Gastroesophageal sphincter (tissue), 4 donors: Measurements from ENCODE around the gene FCN2. TPM values are rescaled to one million over a fixed set of nuclear protein-coding genes. Genes with fewer than 3 reads are reported as not detected.
A peak's percentile ranks its signal among the peaks of the same experiment; 100 is the strongest.

Source experiments
- ATAC-seq: fragments of 150-250 bp; one replicate; pipeline ENCODE4 v1.9.1; 2016; ENCODE audit warnings: mild to moderate bottlenecking, moderate library complexity
- H3K27ac ChIP-seq, 4 donors: fragments of 200-600 bp; sonication (generic) in 3 of 4; 1 replicate in 3 of 4; 2 replicates in 1 of 4; pipeline ENCODE4 v1.5.1; 2016 to 2019
- H3K27me3 ChIP-seq: fragments of 200-600 bp; sonication (generic); one replicate; pipeline ENCODE4 v1.5.1; 2019
- H3K36me3 ChIP-seq, 2 donors: fragments of 200-600 bp; sonication (generic); one replicate each; pipeline ENCODE4 v1.5.1; 2019; ENCODE audit warnings: control low read depth in 1 of 2
- H3K4me1 ChIP-seq, 3 donors: fragments of 200-600 bp; sonication (generic); 1 replicate in 2 of 3; 2 replicates in 1 of 3; pipeline ENCODE4 v1.5.1; 2016 to 2019; ENCODE audit warnings: control low read depth in 2 of 3
- H3K4me3 ChIP-seq, 2 donors: fragments of 200-600 bp; sonication (generic); one replicate each; pipeline ENCODE4 v1.5.1; 2019; ENCODE audit warnings: mild to moderate bottlenecking in 1 of 2, moderate library complexity in 1 of 2
- H3K9me3 ChIP-seq, 3 donors: fragments of 200-600 bp; sonication (generic); one replicate each; pipeline ENCODE4 v1.5.1; 2017 to 2019; ENCODE audit warnings: control low read depth in 2 of 3
- CTCF ChIP-seq, 4 experiments: fragments of 200-600 bp in 2 of 4; fragments of 450-650 bp in 2 of 4; sonication (generic) in 1 of 4; IDR thresholded peaks; one replicate each; pipeline ENCODE4 v1.5.1; 2017 to 2019; ENCODE audit warnings: antibody characterized with exemption in 4 of 4, mild to moderate bottlenecking in 2 of 4, moderate library complexity in 2 of 4
- EP300 ChIP-seq: sonication (generic); formaldehyde crosslinking; IDR thresholded peaks from one replicate; pipeline ENCODE4 v1.6.1; 2017; ENCODE audit warnings: antibody characterized with exemption, mild to moderate bottlenecking
- POLR2A ChIP-seq, 2 donors: fragments of 450-650 bp; IDR thresholded peaks; one replicate each; pipeline ENCODE4 v1.6.1; 2017; ENCODE audit warnings: antibody characterized with exemption in 2 of 2, mild to moderate bottlenecking in 2 of 2, moderate library complexity in 1 of 2
- POLR2AphosphoS5 ChIP-seq: sonication (generic); formaldehyde crosslinking; IDR thresholded peaks from one replicate; pipeline ENCODE4 v1.6.1; 2017; ENCODE audit warnings: antibody characterized with exemption
- WGBS, 2 donors: methylation state at CpG; one replicate each; pipeline ENCODE4 v1.1.5; 2018; ENCODE audit warnings: low coverage in 1 of 2; 5-methylcytosine and 5-hydroxymethylcytosine counted together
- total RNA-seq, 4 donors: library from RNA; depleted of rRNA; stranded (reverse); fragments of >200 nt; gene quantifications; one replicate each; pipeline ENCODE4 v1.1.0, GENCODE V29; 2016

Gene FCN2
- total RNA-seq, 4 donors from 2014 or later, result not detected

GRCh38 chr9:134922066-134922931 is 41.7 kb downstream of the FCN2 start:
- Histone ChIP-seq H3K9me3 (peaks cover 0 to 24% (median 0%) of the 10 kb centered on the region in 3 donors), H3K27me3 (peaks cover 2% of the 10 kb centered on the region), H3K27ac (no peak overlapping the region), H3K36me3 (no peaks in the 10 kb centered on the region), H3K4me1 (no peaks in the 10 kb centered on the region), H3K4me3 (no peak overlapping the region)
- 48 to 73% methylated on average over 3 to 12 of the region's 14 CpGs for WGBS, 2 donors
- ATAC-seq, result peak; percentile 69
- TF ChIP-seq CTCF (IDR thresholded peaks at IDR 0.05), result no peak
- TF ChIP-seq EP300, result no peak
- no peak for TF ChIP-seq POLR2AphosphoS5
- no peak for TF ChIP-seq POLR2A (IDR thresholded peaks at IDR 0.05)

- TF ChIP-seq CTCF (IDR thresholded peaks at IDR 0.05) (no peak), POLR2AphosphoS5 (no peak), EP300 (no peak), POLR2A (IDR thresholded peaks at IDR 0.05) (no peak)
- WGBS, 2 donors, result 80 to 86% methylated on average over 1 to 3 of the region's 9 CpGs
- no peak for ATAC-seq
- H3K9me3 ChIP-seq, result peaks cover 0 to 24% (median 0%) of the 10 kb centered on the region in 3 donors
- no peaks in the 10 kb centered on the region for H3K4me1 ChIP-seq
- H3K4me3 ChIP-seq, result no peak overlapping the region
- no peaks in the 10 kb centered on the region for H3K27me3 ChIP-seq
- no peak overlapping the region for H3K27ac ChIP-seq
- H3K36me3 ChIP-seq, result no peaks in the 10 kb centered on the region
Observed at GRCh38 chr9:134922932-134923240, 42.3 kb downstream of the FCN2 start.

GRCh38 chr9:134923466-134923865 is 42.9 kb downstream of the FCN2 start:
- Histone ChIP-seq H3K36me3 (no peaks in the 10 kb centered on the region), H3K27ac (no peak overlapping the region), H3K27me3 (no peaks in the 10 kb centered on the region), H3K4me1 (no peaks in the 10 kb centered on the region), H3K9me3 (peaks cover 0 to 24% (median 0%) of the 10 kb centered on the region in 3 donors), H3K4me3 (no peak overlapping the region)
- TF ChIP-seq POLR2AphosphoS5, result no peak
- TF ChIP-seq CTCF (IDR thresholded peaks at IDR 0.05), result no peak
- no peak for TF ChIP-seq POLR2A (IDR thresholded peaks at IDR 0.05)
- no peak for TF ChIP-seq EP300
- 100% methylated on average over 1 of the region's 7 CpGs; no CpG with 5 or more reads in 1 of the 2 donors for WGBS, 2 donors
- no peak for ATAC-seq

GRCh38 chr9:134925011-134925511 is 44.5 kb downstream of the FCN2 start:
- H3K36me3 ChIP-seq, result no peaks in the 10 kb centered on the region
- WGBS, 2 donors, result 78 to 80% methylated on average over 1 to 3 of the region's 7 CpGs
- TF ChIP-seq POLR2A (IDR thresholded peaks at IDR 0.05) (no peak), POLR2AphosphoS5 (no peak), CTCF (IDR thresholded peaks at IDR 0.05) (no peak), EP300 (no peak)
- peaks cover 11% of the 10 kb centered on the region for H3K27me3 ChIP-seq
- H3K27ac ChIP-seq, result no peak overlapping the region
- no peak for ATAC-seq
- H3K4me3 ChIP-seq, result no peak overlapping the region
- peaks cover 0 to 9% (median 0%) of the 10 kb centered on the region in 3 donors for H3K9me3 ChIP-seq
- no peaks in the 10 kb centered on the region for H3K4me1 ChIP-seq
